HG03565 (cell line): ENCODE results near the gene LMAN1L.
A peak's percentile ranks its signal among the peaks of the same experiment; 100 is the strongest.

Experiments used
- ATAC-seq: cut with Tn5 transposase; IDR thresholded peaks from one replicate; pipeline ENCODE4 v1.9.1; 2021; ENCODE audit warnings: mild to moderate bottlenecking, moderate library complexity; ENCODE audit not compliant: unreplicated experiment

The LMAN1L gene

DNA sequence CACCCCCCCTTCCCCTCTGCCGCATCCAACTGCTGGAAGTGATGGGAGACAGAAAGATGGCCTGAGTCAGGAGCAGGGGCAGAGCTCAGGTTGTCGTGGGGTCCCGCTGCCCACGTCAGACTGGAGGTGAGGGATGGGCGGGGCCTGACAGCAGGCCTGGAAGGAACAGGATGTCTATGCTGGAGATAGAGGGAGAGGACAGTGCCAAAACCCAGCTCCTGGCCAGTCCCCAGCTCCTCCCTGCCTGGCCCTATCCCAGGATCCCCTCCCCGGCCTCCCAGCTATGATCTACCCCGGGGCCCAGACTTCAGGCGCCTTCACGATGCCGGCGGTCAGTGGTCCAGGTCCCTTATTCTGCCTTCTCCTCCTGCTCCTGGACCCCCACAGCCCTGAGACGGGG, at the start of gene LMAN1L:
Gene LMAN1L (plus strand): TSS at position 303 of the 400 bp plus-strand sequence. CDS start 20 bp downstream, at position 323.
- ATAC-seq: no peak

GRCh38 chr15:74763416-74763815, 49.2 kb upstream of the LMAN1L start:
- ATAC-seq: no peak

GRCh38 chr15:74767167-74768098, 45.2 kb upstream of the LMAN1L start:
- ATAC-seq: no peak

DNA sequence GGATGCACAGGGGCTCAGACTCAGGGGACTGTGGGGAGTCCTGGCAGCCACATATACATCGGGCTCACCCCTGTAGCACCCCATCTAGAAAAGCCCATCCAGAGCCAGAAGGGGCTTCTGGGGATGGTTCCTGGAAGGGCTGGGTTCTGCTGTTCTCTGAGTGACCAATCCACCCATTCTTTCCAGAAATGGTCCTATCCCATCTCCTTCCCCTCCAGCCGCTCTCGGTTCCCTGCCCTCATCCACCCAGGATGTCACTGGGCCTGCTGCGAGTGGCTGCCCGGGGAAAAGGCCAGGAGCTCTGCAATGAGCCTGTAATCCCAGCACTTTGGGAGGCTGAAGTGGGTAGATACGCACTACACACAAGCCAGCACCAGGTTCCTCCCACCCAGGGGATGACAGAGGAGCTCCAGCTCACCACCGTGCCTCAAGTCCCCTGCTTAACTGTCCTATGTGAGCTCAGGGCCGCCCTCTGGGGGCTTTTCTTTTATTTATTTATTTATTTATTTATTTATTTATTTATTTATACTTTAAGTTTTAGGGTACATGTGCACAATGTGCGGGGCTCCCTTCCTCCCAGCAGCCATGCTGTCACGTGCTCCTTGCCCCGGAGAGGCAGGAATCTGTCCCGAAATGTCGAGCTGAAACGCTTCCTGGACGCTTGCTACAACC, 44.4 kb upstream of the LMAN1L start:
- no peak for ATAC-seq

DNA sequence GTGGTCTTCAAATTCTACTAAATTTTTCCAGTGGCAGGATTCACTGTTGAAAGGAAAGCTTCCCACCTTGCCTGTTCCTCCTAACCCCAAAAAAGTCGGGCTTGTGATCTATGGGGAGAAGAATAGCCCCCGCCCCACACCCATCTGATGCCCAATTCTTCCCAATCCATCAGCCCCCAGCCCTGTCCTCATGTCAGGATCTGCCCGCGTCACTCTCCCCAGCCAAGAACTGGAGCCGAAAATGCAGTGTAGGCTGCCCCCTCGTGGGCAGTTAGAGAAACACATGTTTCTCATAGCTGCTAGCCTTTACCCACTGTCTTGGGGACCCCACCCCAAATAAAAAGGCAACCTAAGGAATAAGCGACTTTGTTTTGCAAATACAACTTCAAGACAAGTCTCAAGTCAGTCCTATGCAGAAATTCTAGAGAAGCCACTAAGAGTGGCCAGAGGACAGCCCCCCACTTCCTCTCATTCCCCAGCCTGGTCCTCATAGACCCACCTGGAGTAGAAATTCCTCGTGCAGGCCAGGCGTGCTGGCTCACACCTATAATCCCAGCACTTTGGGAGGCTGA, 43.8 kb upstream of the LMAN1L start:
- peak; percentile 54 for ATAC-seq

GRCh38 chr15:74769463-74770025, 43.1 kb upstream of the LMAN1L start:
- ATAC-seq: no peak

DNA sequence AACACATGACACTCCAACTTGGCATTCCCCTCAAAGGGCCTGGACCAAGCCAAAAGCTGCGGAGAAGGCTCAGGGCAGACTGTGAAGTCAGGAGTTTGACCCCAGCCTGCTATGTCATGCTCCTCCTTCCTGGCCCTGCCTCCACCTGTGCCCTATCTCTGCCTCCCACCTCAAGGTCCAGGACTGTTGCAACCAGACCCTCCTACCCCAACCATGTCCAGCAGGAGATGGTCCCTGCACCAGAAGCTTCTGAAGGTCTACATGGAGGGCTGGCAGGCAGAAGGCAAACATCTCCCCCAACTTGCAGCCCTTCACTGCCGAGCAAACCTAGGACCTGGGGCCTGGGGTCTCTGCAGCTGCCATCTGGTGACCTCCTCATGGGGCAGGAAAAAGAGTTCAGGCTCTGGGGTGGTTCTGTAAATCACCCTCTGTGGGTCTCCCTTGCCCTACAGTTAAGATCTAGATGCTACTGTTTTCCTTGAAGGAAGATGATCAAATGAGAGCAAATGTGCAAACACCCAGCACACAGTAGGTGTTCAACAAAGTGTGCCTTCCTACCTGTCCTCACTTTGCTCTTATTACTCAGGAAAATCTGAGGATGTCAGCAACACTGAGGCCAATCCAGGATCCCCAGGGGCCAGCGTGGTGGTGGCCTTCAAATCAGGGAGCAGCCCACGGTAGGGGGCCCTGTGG, 42.3 kb upstream of the LMAN1L start:
- no peak for ATAC-seq

DNA sequence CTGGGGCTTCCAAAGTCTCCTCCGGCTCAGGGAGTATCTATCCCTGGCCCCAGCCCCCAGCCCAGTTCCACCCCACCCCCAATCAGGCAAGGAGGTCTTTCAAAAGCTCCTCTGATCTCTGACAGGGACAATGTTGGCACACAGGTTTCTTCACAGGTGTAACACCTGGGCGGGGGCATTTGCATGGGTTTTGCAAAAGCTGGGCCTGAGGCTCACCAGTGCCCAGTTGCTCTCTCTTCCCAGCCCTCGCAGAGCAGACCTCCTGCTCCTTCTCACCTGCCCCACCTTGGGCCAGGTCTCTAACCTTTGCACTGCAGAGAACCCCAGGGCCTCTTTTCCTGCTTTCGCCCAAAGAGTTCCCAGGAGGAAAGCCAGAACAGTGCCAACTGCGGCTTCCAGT, 39.3 kb upstream of the LMAN1L start:
- no peak for ATAC-seq

DNA sequence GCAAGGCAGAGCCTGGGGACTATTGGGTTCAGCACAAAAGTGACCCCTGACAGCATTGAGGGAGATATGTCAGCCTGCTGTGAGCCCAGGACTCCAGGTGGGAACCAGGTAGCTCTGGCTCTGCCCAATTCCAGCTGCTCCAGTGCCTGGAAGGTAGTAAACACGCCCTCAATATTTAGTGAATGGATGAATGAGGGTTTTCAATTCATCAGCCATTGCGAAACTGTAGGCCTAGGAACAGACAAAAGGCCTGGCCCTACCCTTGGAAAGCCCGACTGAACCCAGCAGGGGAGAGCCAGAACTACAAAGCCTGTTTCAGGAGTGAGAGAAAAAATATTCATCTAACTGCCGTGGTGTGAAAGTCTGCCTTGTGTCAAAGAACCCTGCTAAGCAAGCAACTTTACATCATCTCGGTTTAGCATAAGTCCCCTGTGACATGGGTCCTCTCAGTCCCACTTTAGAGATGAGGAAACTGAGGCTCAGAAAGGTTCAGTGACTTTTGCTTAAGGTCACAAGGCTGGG, 38.8 kb upstream of the LMAN1L start:
- ATAC-seq: no peak

GRCh38 chr15:74775132-74775562, 37.5 kb upstream of the LMAN1L start:
- no peak for ATAC-seq

GRCh38 chr15:74775894-74776293, 36.7 kb upstream of the LMAN1L start:
- ATAC-seq: no peak

DNA sequence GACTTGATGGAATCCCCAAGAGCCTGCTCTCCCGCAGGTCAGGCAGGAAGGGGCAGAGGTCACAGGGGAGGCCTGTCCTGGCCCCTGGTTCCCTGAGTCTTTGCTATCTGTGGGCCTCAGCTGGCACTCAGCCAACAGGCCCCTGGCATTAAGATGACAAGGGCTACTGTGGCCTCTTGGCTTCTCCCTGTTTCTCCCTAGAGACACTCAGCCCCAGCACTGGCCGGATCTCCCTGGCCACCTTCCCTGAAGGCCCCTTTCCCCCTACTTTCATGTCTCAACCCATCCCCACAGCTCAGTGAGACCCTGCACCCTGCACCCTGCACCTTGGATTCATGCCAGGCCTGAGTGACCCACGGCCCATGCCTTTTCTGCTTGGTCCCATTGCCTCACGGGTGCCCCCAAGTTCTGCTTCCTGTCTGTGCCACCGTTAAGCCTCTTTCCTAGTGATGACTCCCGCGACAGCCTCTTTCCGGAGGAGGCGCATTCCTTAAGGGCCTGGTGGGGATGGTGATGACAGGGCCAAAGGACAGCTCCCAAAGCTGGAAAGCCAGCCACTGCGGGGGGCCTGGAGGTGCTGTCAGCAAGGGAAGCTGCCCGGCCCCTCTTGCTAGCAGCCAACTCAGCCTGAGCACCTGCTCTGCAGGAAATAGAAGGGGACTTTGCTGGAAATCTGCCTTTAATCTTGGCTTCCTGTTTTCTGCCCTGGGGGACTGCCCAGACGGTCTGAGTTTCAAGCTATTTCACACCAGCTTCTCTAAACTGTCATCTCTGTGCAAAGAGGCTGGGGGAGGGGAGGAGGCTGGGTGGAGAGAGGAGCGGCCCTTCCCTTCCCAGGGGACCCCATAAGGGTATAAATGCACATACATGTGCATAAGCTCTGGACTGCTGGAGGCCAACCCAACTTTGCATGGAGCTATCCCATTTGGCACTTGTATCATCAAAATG, 35.5 kb upstream of the LMAN1L start:
- ATAC-seq: no peak

GRCh38 chr15:74777769-74778598, 34.7 kb upstream of the LMAN1L start:
- no peak for ATAC-seq

- no peak for ATAC-seq
Observed at GRCh38 chr15:74778599-74778970, 34.0 kb upstream of the LMAN1L start.

- ATAC-seq: no peak
Observed at GRCh38 chr15:74779162-74779648, 33.4 kb upstream of the LMAN1L start.

DNA sequence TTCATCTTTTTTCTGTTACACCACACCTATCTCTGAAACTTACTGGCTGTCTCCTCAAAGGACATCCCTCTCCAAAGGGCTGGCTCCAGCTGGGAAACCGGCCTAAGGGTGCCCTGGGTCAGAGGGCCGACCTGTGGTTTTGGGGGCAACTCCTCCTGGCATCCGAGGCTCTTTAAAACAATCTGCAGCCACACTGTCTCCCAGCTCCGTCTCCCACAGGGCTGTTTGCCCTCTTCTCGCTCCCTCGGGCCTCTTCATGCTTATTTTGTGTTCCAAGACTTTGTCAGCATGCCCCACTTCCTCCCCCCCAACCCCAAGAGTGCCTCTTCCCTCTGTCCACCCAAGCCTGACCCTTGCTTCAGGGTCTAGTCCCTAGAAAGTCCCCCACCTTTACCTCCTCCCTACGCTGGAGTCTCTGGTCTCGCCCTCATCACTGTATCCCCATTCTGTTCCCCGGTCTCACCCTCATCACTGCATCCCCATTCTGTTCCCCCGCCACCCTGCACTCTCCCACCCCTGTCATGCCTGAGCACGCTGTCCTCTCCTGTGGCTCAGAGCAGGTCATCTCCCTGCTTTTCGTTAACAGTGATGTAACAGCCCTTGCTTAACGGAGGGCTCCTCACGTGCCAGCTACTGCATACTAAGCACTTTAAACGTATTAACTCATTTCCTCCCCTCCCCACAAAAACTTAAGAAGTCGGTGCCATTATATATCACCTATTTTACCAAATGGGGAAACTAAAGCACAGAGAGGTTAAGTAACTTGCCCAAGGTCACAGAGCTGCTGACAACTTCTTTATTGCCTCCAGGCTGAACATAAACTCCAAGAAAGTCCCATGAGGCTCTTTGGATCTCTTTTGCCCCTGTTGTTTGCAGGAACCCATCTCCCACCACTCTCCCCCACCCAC, 31.9 kb upstream of the LMAN1L start:
- ATAC-seq: no peak
